ENCODE measurements around the gene PTTG1IP. TPM values are rescaled to one million over a fixed set of nuclear protein-coding genes. Genes with fewer than 3 reads are reported as not detected.

PTTG1IP gene
- total RNA-seq, 4 donors from 2014 or later: 157 to 552 (median 288) TPM

DNA sequence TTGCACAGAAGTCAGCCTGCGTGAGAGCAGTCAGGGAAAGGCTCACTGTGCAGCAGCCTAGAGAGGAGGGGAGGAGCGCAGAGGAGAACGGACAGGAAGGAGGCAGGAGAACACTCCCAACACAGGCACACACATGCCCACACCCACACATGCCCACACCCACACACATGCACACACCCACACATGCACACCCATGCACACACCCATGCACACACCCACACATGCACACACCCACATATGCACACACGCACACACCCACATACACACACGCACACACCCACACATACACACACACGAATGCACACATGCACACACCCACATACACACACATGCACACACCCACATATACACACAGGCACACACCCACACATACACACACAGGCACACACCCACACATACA is 62.7 kb downstream of the PTTG1IP start:
- in situ Hi-C loops (cut with MboI; ENCODE audit: low pct_ligation_motif_present in 1 of 4, low pct_unique_long_range_greater_than_20kb in 1 of 4, low sequenced_read_pairs in 3 of 4) (loop anchor here in 1 of 4 donors (25.0 kb wide), 1 partner anchor 127 kb away; the partner anchor contains the start of gene SLX9), intact Hi-C loops (cut with DNase I; ENCODE audit: low total_unique reads) (loop anchor here (10.0 kb wide), 1 partner anchor 64 kb away; the partner anchor contains the start of gene PTTG1IP)
- 83 to 87% methylated on average over 3 to 6 of the region's 6 CpGs for WGBS, 2 donors (ENCODE audit: low coverage in 1 of 2)
- no peak overlapping the region for H3K27ac ChIP-seq
- H3K9me3 ChIP-seq: no peaks in the 10 kb centered on the region
- peaks cover 0 to 6% (median under 1%) of the 10 kb centered on the region in 4 donors for H3K4me1 ChIP-seq
- no peak overlapping the region for H3K4me3 ChIP-seq
- no peaks in the 10 kb centered on the region for H3K27me3 ChIP-seq
- no peak for DNase-seq
- peaks cover 0 to 8% (median 3%) of the 10 kb centered on the region in 4 donors for H3K36me3 ChIP-seq
- TF ChIP-seq POLR2A (IDR thresholded peaks at IDR 0.05) (no peak), EP300 (IDR thresholded peaks at IDR 0.05; ENCODE audit: low read depth) (no peak), POLR2AphosphoS5 (IDR thresholded peaks at IDR 0.05) (no peak)
- TF ChIP-seq, protein P1, sequence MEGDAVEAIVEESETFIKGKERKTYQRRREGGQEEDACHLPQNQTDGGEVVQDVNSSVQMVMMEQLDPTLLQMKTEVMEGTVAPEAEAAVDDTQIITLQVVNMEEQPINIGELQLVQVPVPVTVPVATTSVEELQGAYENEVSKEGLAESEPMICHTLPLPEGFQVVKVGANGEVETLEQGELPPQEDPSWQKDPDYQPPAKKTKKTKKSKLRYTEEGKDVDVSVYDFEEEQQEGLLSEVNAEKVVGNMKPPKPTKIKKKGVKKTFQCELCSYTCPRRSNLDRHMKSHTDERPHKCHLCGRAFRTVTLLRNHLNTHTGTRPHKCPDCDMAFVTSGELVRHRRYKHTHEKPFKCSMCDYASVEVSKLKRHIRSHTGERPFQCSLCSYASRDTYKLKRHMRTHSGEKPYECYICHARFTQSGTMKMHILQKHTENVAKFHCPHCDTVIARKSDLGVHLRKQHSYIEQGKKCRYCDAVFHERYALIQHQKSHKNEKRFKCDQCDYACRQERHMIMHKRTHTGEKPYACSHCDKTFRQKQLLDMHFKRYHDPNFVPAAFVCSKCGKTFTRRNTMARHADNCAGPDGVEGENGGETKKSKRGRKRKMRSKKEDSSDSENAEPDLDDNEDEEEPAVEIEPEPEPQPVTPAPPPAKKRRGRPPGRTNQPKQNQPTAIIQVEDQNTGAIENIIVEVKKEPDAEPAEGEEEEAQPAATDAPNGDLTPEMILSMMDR (IDR thresholded peaks at IDR 0.05): no peak

DNA sequence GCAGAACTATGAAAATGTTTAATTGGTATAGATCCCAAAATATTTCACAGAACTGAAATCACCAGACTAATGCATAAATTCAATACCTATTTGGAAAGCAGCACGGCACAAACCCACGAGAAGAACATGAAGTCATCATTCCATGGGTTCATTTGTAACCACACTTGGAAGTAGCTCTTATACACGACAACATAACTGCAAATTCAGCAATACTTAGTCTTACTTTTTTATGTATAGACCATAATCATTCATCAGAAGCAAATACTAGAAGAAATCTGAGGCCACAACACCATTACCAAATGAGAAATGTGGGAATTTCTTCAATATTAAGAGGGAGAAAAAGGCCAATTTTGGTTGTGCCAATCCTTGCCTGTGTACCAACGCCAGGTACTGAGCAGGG is 67.6 kb downstream of the PTTG1IP start:
- Histone ChIP-seq H3K36me3 (peaks cover 0 to 12% (median 6%) of the 10 kb centered on the region in 4 donors), H3K27me3 (no peaks in the 10 kb centered on the region), H3K4me3 (no peak overlapping the region), H3K9me3 (no peaks in the 10 kb centered on the region), H3K27ac (no peak overlapping the region), H3K4me1 (peaks cover under 1 to 13% (median 9%) of the 10 kb centered on the region in 4 donors)
- in situ Hi-C loops (cut with MboI; ENCODE audit: low pct_ligation_motif_present in 1 of 4, low pct_unique_long_range_greater_than_20kb in 1 of 4, low sequenced_read_pairs in 3 of 4): loop anchor here in 1 of 4 donors (25.0 kb wide), 1 partner anchor 131 kb away; the partner anchor contains the start of gene SLX9
- DNase-seq: no peak
- WGBS, 2 donors (ENCODE audit: low coverage in 1 of 2): 88 to 89% methylated on average over 4 of the region's 4 CpGs
- TF ChIP-seq EP300 (IDR thresholded peaks at IDR 0.05; ENCODE audit: low read depth): no peak
- TF ChIP-seq, protein P1 (IDR thresholded peaks at IDR 0.05): no peak
- no peak for TF ChIP-seq POLR2A (IDR thresholded peaks at IDR 0.05)
- no peak for TF ChIP-seq POLR2AphosphoS5 (IDR thresholded peaks at IDR 0.05)
- intact Hi-C loops (cut with DNase I; ENCODE audit: low total_unique reads): no loop called here

DNA sequence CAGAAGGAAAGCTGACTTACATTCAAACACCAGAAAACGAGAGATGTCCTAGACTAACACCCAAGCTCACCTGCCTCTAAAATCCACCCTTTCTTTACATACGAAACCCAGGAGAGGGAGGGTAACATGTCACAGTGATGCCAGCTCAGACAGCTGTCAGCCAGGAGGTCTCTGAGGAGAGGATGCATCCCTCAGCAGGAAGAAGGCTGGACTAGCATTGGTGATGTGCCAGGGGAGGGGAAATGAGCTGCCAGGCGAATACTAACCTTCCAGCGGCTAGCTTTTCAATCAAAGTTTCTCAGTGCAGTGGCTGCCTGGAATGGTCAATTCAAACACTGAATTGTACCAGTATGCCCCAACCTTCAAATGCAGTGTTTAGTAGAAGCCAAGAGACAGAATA is 68.3 kb downstream of the PTTG1IP start:
- Histone ChIP-seq H3K9me3 (no peaks in the 10 kb centered on the region), H3K27me3 (no peaks in the 10 kb centered on the region), H3K4me3 (no peak overlapping the region), H3K27ac (no peak overlapping the region), H3K36me3 (peaks cover 0 to 12% (median 6%) of the 10 kb centered on the region in 4 donors), H3K4me1 (peaks cover 7 to 19% (median 15%) of the 10 kb centered on the region in 4 donors)
- in situ Hi-C loops (cut with MboI; ENCODE audit: low pct_ligation_motif_present in 1 of 4, low pct_unique_long_range_greater_than_20kb in 1 of 4, low sequenced_read_pairs in 3 of 4) (loop anchor here in 1 of 4 donors (25.0 kb wide), 1 partner anchor 132 kb away; the partner anchor contains the start of gene SLX9), intact Hi-C loops (cut with DNase I; ENCODE audit: low total_unique reads) (no loop called here)
- 90% methylated on average over 4 of the region's 4 CpGs; no CpG with 5 or more reads in 1 of the 2 donors for WGBS, 2 donors (ENCODE audit: low coverage in 1 of 2)
- DNase-seq: no peak
- TF ChIP-seq POLR2AphosphoS5 (IDR thresholded peaks at IDR 0.05) (no peak), EP300 (IDR thresholded peaks at IDR 0.05; ENCODE audit: low read depth) (no peak), POLR2A (IDR thresholded peaks at IDR 0.05) (no peak)
- TF ChIP-seq, protein P1 (IDR thresholded peaks at IDR 0.05): no peak

DNA sequence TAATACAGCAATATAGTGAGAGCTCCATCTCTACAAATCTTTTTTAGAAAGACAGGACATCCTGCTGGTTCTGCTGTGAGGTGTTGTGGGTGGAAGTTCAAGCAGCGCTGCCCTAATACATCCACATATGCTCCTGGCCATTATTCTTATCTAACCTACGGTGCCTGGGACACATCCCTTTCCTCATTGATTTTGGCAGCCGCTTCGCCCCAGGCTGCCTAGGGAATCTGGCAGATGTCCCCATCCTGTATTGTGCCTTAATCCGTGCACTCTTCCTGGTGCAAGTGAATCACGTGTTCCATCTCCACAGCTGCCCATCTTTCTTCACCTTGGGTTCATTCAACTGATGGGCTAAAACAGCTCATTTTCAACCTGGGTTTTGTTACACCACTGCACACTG is 68.7 kb downstream of the PTTG1IP start:
- in situ Hi-C loops (cut with MboI; ENCODE audit: low pct_ligation_motif_present in 1 of 4, low pct_unique_long_range_greater_than_20kb in 1 of 4, low sequenced_read_pairs in 3 of 4) (loop anchor here in 1 of 4 donors (25.0 kb wide), 1 partner anchor 133 kb away; the partner anchor contains the start of gene SLX9), intact Hi-C loops (cut with DNase I; ENCODE audit: low total_unique reads) (no loop called here)
- H3K4me3 ChIP-seq: no peak overlapping the region
- no peaks in the 10 kb centered on the region for H3K9me3 ChIP-seq
- peaks cover 0 to 12% (median 6%) of the 10 kb centered on the region in 4 donors for H3K36me3 ChIP-seq
- no peaks in the 10 kb centered on the region for H3K27me3 ChIP-seq
- 86 to 87% methylated on average over 5 to 6 of the region's 6 CpGs for WGBS, 2 donors (ENCODE audit: low coverage in 1 of 2)
- peaks cover 12 to 24% (median 20%) of the 10 kb centered on the region in 4 donors for H3K4me1 ChIP-seq
- no peak for DNase-seq
- TF ChIP-seq, protein P1 (IDR thresholded peaks at IDR 0.05): no peak
- TF ChIP-seq POLR2AphosphoS5 (IDR thresholded peaks at IDR 0.05) (no peak), POLR2A (IDR thresholded peaks at IDR 0.05) (no peak), EP300 (IDR thresholded peaks at IDR 0.05; ENCODE audit: low read depth) (no peak)
- H3K27ac ChIP-seq: no peak overlapping the region

Measured in transverse colon (tissue), 4 donors.